ENCODE data around the gene TTC28.
"Not testable (repeated sequence)": the region's sequence is repeated elsewhere in the genome, so short reads cannot be mapped to it uniquely, and the experiment has no call there.

Gene TTC28

GRCh38 chr22:28505416-28506149 is 174.1 kb downstream of the TTC28 start:
- DNase-seq (ENCODE audit: insufficient read length, low spot score), result no peak
- FAIRE-seq, result no peak

- DNase-seq (ENCODE audit: insufficient read length, low spot score) (no peak), FAIRE-seq (no peak)
Observed at GRCh38 chr22:28500006-28500405, 179.6 kb downstream of the TTC28 start.

GRCh38 chr22:28498044-28498443 is 181.6 kb downstream of the TTC28 start:
- no peak for DNase-seq (ENCODE audit: insufficient read length, low spot score)
- no peak for FAIRE-seq

- DNase-seq (ENCODE audit: insufficient read length, low spot score) (no peak), FAIRE-seq (no peak)
Observed at GRCh38 chr22:28497188-28497587, 182.5 kb downstream of the TTC28 start.

- FAIRE-seq; DNase-seq (ENCODE audit: insufficient read length, low spot score): not testable (repeated sequence)
Observed at GRCh38 chr22:28491289-28491688, 188.4 kb downstream of the TTC28 start.

- no peak for DNase-seq (ENCODE audit: insufficient read length, low spot score)
- no peak for FAIRE-seq
Observed at GRCh38 chr22:28488825-28489224, 190.8 kb downstream of the TTC28 start.

- FAIRE-seq, result no peak
- DNase-seq (ENCODE audit: insufficient read length, low spot score), result no peak
Observed at GRCh38 chr22:28484662-28485061, 195.0 kb downstream of the TTC28 start.

- no peak for FAIRE-seq
- DNase-seq (ENCODE audit: insufficient read length, low spot score), result no peak
Observed at GRCh38 chr22:28481725-28482124, 197.9 kb downstream of the TTC28 start.

GRCh38 chr22:28480000-28480715 is 199.5 kb downstream of the TTC28 start:
- FAIRE-seq (no peak), DNase-seq (ENCODE audit: insufficient read length, low spot score) (no peak)

- DNase-seq (ENCODE audit: insufficient read length, low spot score) (no peak), FAIRE-seq (no peak)
Observed at GRCh38 chr22:28478564-28478963, 201.1 kb downstream of the TTC28 start.

- DNase-seq (ENCODE audit: insufficient read length, low spot score), result no peak
- FAIRE-seq, result no peak
Observed at GRCh38 chr22:28477556-28477955, 202.1 kb downstream of the TTC28 start.

- DNase-seq (ENCODE audit: insufficient read length, low spot score) (no peak), FAIRE-seq (no peak)
Observed at GRCh38 chr22:28474330-28474729, 205.3 kb downstream of the TTC28 start.

GRCh38 chr22:28473258-28473657 is 206.4 kb downstream of the TTC28 start:
- DNase-seq (ENCODE audit: insufficient read length, low spot score) (no peak), FAIRE-seq (no peak)

- DNase-seq (ENCODE audit: insufficient read length, low spot score); FAIRE-seq: not testable (repeated sequence)
Observed at GRCh38 chr22:28467055-28467454, 212.6 kb downstream of the TTC28 start.

GRCh38 chr22:28466399-28466798 is 213.2 kb downstream of the TTC28 start:
- no peak for FAIRE-seq
- DNase-seq (ENCODE audit: insufficient read length, low spot score), result no peak

GRCh38 chr22:28465841-28466240 is 213.8 kb downstream of the TTC28 start:
- no peak for DNase-seq (ENCODE audit: insufficient read length, low spot score)
- no peak for FAIRE-seq

- no peak for FAIRE-seq
- no peak for DNase-seq (ENCODE audit: insufficient read length, low spot score)
Observed at GRCh38 chr22:28464127-28464526, 215.5 kb downstream of the TTC28 start.

GRCh38 chr22:28463408-28463807 is 216.2 kb downstream of the TTC28 start:
- not testable (repeated sequence) for FAIRE-seq

GRCh38 chr22:28462901-28463300 is 216.7 kb downstream of the TTC28 start:
- FAIRE-seq (no peak), DNase-seq (ENCODE audit: insufficient read length, low spot score) (no peak)

More at GRCh38 chr22:28463408-28463807, 216.2 kb downstream of the TTC28 start:
- not testable (repeated sequence) for DNase-seq (ENCODE audit: insufficient read length, low spot score)

GRCh38 chr22:28462041-28462440 is 217.6 kb downstream of the TTC28 start:
- DNase-seq (ENCODE audit: insufficient read length, low spot score) (no peak), FAIRE-seq (no peak)

GRCh38 chr22:28454431-28455064 is 225.1 kb downstream of the TTC28 start:
- DNase-seq (ENCODE audit: insufficient read length, low spot score) (no peak), FAIRE-seq (no peak)

- DNase-seq (ENCODE audit: insufficient read length, low spot score), result no peak
- no peak for FAIRE-seq
Observed at GRCh38 chr22:28450109-28450508, 229.5 kb downstream of the TTC28 start.
